ENCODE measurements around the gene LEFTY1.
"Not testable (repeated sequence)": the region's sequence is repeated elsewhere in the genome, so short reads cannot be mapped to it uniquely, and the experiment has no call there.

Gene LEFTY1

GRCh38 chr1:225848030-225848955 is 40.7 kb downstream of the LEFTY1 start:
- DNase-seq (ENCODE audit: low read depth) = no peak

GRCh38 chr1:225847610-225848009 is 41.3 kb downstream of the LEFTY1 start:
- DNase-seq (ENCODE audit: low read depth) = no peak

- DNase-seq (ENCODE audit: low read depth) = no peak
Measured at GRCh38 chr1:225846331-225847310, 42.3 kb downstream of the LEFTY1 start.

- DNase-seq (ENCODE audit: low read depth) = no peak
Measured at GRCh38 chr1:225845571-225846259, 43.2 kb downstream of the LEFTY1 start.

- DNase-seq (ENCODE audit: low read depth) = no peak
Measured at GRCh38 chr1:225845097-225845496, 43.8 kb downstream of the LEFTY1 start.

GRCh38 chr1:225844236-225845061 is 44.5 kb downstream of the LEFTY1 start:
- no peak for DNase-seq (ENCODE audit: low read depth)

- no peak for DNase-seq (ENCODE audit: low read depth)
Measured at GRCh38 chr1:225843426-225843795, 45.5 kb downstream of the LEFTY1 start.

- DNase-seq (ENCODE audit: low read depth) = no peak
Measured at GRCh38 chr1:225842788-225843425, 46.0 kb downstream of the LEFTY1 start.

- DNase-seq (ENCODE audit: low read depth) = no peak
Measured at GRCh38 chr1:225842074-225842473, 46.9 kb downstream of the LEFTY1 start.

GRCh38 chr1:225840713-225841112 is 48.2 kb downstream of the LEFTY1 start:
- no peak for DNase-seq (ENCODE audit: low read depth)

- no peak for DNase-seq (ENCODE audit: low read depth)
Measured at GRCh38 chr1:225840223-225840610, 48.7 kb downstream of the LEFTY1 start.

- DNase-seq (ENCODE audit: low read depth) = no peak
Measured at GRCh38 chr1:225838793-225839192, 50.2 kb downstream of the LEFTY1 start.

GRCh38 chr1:225836296-225836695 is 52.6 kb downstream of the LEFTY1 start:
- DNase-seq (ENCODE audit: low read depth) = not testable (repeated sequence)

Measured in activated T-helper 9 cell treated with anti-CD3 and anti-CD28 coated beads, Interleukin-2, amount 50 U/mL, for 16 hours (primary cell).